ENCODE measurements around the gene PRKCE.

DNA sequence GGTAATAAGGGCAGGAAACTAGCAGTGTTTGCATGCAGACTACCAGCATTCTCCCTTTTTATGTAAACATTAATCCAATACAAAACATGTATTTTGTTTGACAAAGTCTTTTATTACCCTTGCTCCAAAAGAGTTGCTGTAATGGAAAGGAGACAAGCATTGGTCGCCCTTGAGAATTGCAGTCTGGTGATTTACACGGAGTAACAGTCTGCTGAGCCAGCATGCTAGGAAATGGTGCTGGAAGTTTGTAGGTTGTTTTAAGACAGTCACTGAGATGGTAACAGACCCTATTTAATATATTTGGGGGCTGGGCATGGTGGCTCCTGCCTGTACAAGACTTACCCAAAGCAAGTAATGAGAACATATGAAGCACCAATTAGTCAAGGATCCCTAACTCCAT is 2.8 kb upstream of the PRKCE start:
- TF ChIP-seq EZH2 (IDR thresholded peaks at IDR 0.05; ENCODE audit: low read depth, low read length, severe bottlenecking) (no peak), RBBP5 (IDR thresholded peaks at IDR 0.05; ENCODE audit: borderline replicate concordance, low read depth, low read length) (no peak), CTCF (IDR thresholded peaks at IDR 0.05; ENCODE audit: control extremely low read depth in 1 of 3, insufficient read depth in 1 of 3, low read depth in 1 of 3, low read length in 3 of 3) (no peak), ZNF274 (IDR thresholded peaks at IDR 0.05; ENCODE audit: borderline replicate concordance, extremely low read depth, low read length) (no peak), SP2 (IDR thresholded peaks at IDR 0.05; ENCODE audit: low read length) (no peak), POLR2A (IDR thresholded peaks at IDR 0.05; ENCODE audit: control extremely low read depth in 1 of 2, low read depth in 2 of 2, low read length in 2 of 2) (no peak)
- TF ChIP-seq, protein P1, sequence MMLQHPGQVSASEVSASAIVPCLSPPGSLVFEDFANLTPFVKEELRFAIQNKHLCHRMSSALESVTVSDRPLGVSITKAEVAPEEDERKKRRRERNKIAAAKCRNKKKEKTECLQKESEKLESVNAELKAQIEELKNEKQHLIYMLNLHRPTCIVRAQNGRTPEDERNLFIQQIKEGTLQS (IDR thresholded peaks at IDR 0.05; ENCODE audit: insufficient read depth, low read depth, low read length) = no peak
